Measurements from ENCODE around the gene PGAP1.

PGAP1 gene

DNA sequence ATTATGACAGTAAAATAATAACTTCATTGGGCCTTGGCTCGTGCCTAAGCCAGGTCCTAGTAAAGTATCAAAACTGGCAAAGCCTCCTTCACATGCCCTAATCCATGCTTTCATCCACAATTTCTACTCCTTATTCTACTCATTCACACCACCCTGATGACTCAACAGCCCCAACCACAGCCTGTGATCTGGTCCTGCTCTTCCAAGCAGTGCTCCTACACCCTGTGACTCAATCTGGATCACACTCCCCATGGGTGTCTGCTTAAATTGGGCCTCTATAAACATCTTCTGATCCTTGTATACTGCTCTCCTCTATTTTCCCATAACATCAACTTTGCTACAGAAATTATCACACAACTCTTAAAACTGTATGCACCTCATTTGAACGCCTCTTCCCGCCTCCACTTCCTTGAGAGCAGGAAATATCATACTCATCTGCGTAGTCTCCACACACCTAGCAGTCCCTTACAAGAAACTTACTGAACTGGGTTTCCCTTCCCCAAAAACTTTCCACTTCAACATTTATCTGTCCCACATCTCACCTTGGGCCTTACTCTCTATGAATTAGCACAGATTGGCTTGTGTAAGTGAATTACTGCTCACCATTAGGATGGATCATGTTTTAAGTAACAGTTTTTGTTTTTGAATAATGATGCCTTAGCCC, 142.9 kb downstream of the PGAP1 start:
- DNase-seq = no peak
